Kasumi-1 (cell line): Measurements from ENCODE around the gene WSCD1.

Experiments used
- DNase-seq, 2 experiments: peaks; one replicate each; lab custom pipeline; 2025; lab: John Stamatoyannopoulos, UW

Gene WSCD1

GRCh38 chr17:6086603-6087400, 16.6 kb downstream of the WSCD1 start:
- DNase-seq, result no peak

GRCh38 chr17:6088141-6088540, 18.0 kb downstream of the WSCD1 start:
- no peak for DNase-seq

GRCh38 chr17:6090253-6090652, 20.1 kb downstream of the WSCD1 start:
- DNase-seq, result no peak

GRCh38 chr17:6092182-6092902, 22.2 kb downstream of the WSCD1 start:
- no peak for DNase-seq

GRCh38 chr17:6092903-6093468, 22.8 kb downstream of the WSCD1 start:
- no peak for DNase-seq

- no peak for DNase-seq
Measured at GRCh38 chr17:6094453-6094852, 24.3 kb downstream of the WSCD1 start.

- DNase-seq, result no peak
Measured at GRCh38 chr17:6094926-6095325, 24.7 kb downstream of the WSCD1 start.

- DNase-seq, result no peak
Measured at GRCh38 chr17:6095501-6095900, 25.3 kb downstream of the WSCD1 start.

- no peak for DNase-seq
Measured at GRCh38 chr17:6096201-6097004, 26.2 kb downstream of the WSCD1 start.

- no peak for DNase-seq
Measured at GRCh38 chr17:6097005-6097279, 26.8 kb downstream of the WSCD1 start.

GRCh38 chr17:6098050-6098822, 28.1 kb downstream of the WSCD1 start:
- no peak for DNase-seq

GRCh38 chr17:6098823-6099180, 28.6 kb downstream of the WSCD1 start:
- no peak for DNase-seq

- DNase-seq, result no peak
Measured at GRCh38 chr17:6099492-6099891, 29.3 kb downstream of the WSCD1 start.

GRCh38 chr17:6100146-6100545, 30.0 kb downstream of the WSCD1 start:
- DNase-seq, result no peak

- no peak for DNase-seq
Measured at GRCh38 chr17:6100891-6101500, 30.8 kb downstream of the WSCD1 start.

- DNase-seq, result no peak
Measured at GRCh38 chr17:6101706-6102105, 31.5 kb downstream of the WSCD1 start.

- no peak for DNase-seq
Measured at GRCh38 chr17:6102615-6103014, 32.4 kb downstream of the WSCD1 start.

GRCh38 chr17:6104956-6105648, 34.9 kb downstream of the WSCD1 start:
- DNase-seq, result no peak

- no peak for DNase-seq
Measured at GRCh38 chr17:6105649-6106007, 35.4 kb downstream of the WSCD1 start.

- no peak for DNase-seq
Measured at GRCh38 chr17:6106212-6106611, 36.0 kb downstream of the WSCD1 start.

- DNase-seq, result no peak
Measured at GRCh38 chr17:6107791-6108190, 37.6 kb downstream of the WSCD1 start.
